ENCODE measurements around the gene MEF2D. TPM values are rescaled to one million over a fixed set of nuclear protein-coding genes. Genes with fewer than 3 reads are reported as not detected.

Gene MEF2D
- total RNA-seq, 1 experiment from 2014 or later = 17.3 TPM

- no peaks in the 10 kb centered on the region for H3K9me3 ChIP-seq (ENCODE audit: low read length)
- POLR2A ChIA-PET (ENCODE audit: unreplicated experiment) = interaction anchor here (0.5 kb wide), 1 partner anchor 303 kb away, joined by 5 read pairs; no protein-coding TSS in a partner anchor
- H3F3A ChIP-seq (ENCODE audit: low read length, unreplicated experiment) = no peaks in the 10 kb centered on the region
- H3K9me2 ChIP-seq (replicated peaks; ENCODE audit: low read length) = no peaks in the 10 kb centered on the region
- intact Hi-C loops (cut with micrococcal nuclease) = no loop called here
- no peak for DNase-seq
- no peak overlapping the region for H3K4me2 ChIP-seq (ENCODE audit: low read length)
- H3K79me2 ChIP-seq (ENCODE audit: low read length) = no peaks in the 10 kb centered on the region
- H3K4me3 ChIP-seq (ENCODE audit: low read length) = no peak overlapping the region
- no peak overlapping the region for H3K27ac ChIP-seq (ENCODE audit: low read length)
- H3K36me3 ChIP-seq (ENCODE audit: low read depth, low read length) = no peaks in the 10 kb centered on the region
- H2AFZ ChIP-seq (ENCODE audit: low read length) = no peak overlapping the region
- TF ChIP-seq CTCF (conservative IDR thresholded peaks at IDR 0.05; ENCODE audit: low read depth, low read length) (no peak), EZH2phosphoT487 (IDR thresholded peaks at IDR 0.05; ENCODE audit: borderline replicate concordance, low read length) (no peak), EZH2 (IDR thresholded peaks at IDR 0.05; ENCODE audit: low read length, unreplicated experiment) (no peak)
- no peak for ATAC-seq
- CTCF ChIA-PET = interaction anchor here (0.6 to 1.2 kb wide), 2 partner anchors 31 to 33 kb away, joined by 3 read pairs; no protein-coding TSS in a partner anchor
- no peaks in the 10 kb centered on the region for H4K20me1 ChIP-seq (ENCODE audit: low read length)
- H3K27me3 ChIP-seq (ENCODE audit: low read length) = peaks cover 26% of the 10 kb centered on the region
- BruUV-seq (replicated peaks) = no TSS peak
- H3K4me1 ChIP-seq (ENCODE audit: insufficient read depth, low read length) = peaks cover 10% of the 10 kb centered on the region; the same call in 1 of the 2 replicates
- no peak overlapping the region for H3K9ac ChIP-seq (ENCODE audit: low read length)
Measured at GRCh38 chr1:156418416-156419070, 82.0 kb downstream of the MEF2D start.

- Histone ChIP-seq H3K9me2 (replicated peaks; ENCODE audit: low read length) (no peaks in the 10 kb centered on the region), H3K9ac (ENCODE audit: low read length) (no peak overlapping the region), H3K4me1 (ENCODE audit: insufficient read depth, low read length) (peaks cover 9% of the 10 kb centered on the region; the same call in 1 of the 2 replicates), H4K20me1 (ENCODE audit: low read length) (no peaks in the 10 kb centered on the region), H3K27me3 (ENCODE audit: low read length) (peaks cover 26% of the 10 kb centered on the region), H3K4me3 (ENCODE audit: low read length) (no peak overlapping the region), H3F3A (ENCODE audit: low read length, unreplicated experiment) (no peaks in the 10 kb centered on the region), H2AFZ (ENCODE audit: low read length) (no peak overlapping the region), H3K27ac (ENCODE audit: low read length) (no peak overlapping the region), H3K9me3 (ENCODE audit: low read length) (no peaks in the 10 kb centered on the region), H3K79me2 (ENCODE audit: low read length) (no peaks in the 10 kb centered on the region), H3K4me2 (ENCODE audit: low read length) (no peak overlapping the region), H3K36me3 (ENCODE audit: low read depth, low read length) (no peaks in the 10 kb centered on the region)
- ChIA-PET CTCF (no interaction called here), POLR2A (ENCODE audit: unreplicated experiment) (no interaction called here)
- no TSS peak for BruUV-seq (replicated peaks)
- TF ChIP-seq CTCF (conservative IDR thresholded peaks at IDR 0.05; ENCODE audit: low read depth, low read length) = no peak
- TF ChIP-seq EZH2phosphoT487 (IDR thresholded peaks at IDR 0.05; ENCODE audit: borderline replicate concordance, low read length) = no peak
- no peak for TF ChIP-seq EZH2 (IDR thresholded peaks at IDR 0.05; ENCODE audit: low read length, unreplicated experiment)
- DNase-seq (no peak), ATAC-seq (no peak)
- intact Hi-C loops (cut with micrococcal nuclease) = no loop called here
Measured at GRCh38 chr1:156417401-156418020, 83.1 kb downstream of the MEF2D start.

- H3K27me3 ChIP-seq (ENCODE audit: low read length) = peaks cover 28% of the 10 kb centered on the region
- no peak overlapping the region for H3K27ac ChIP-seq (ENCODE audit: low read length)
- BruUV-seq (replicated peaks) = no TSS peak
- no peak overlapping the region for H3K4me2 ChIP-seq (ENCODE audit: low read length)
- ATAC-seq (no peak), DNase-seq (no peak)
- no peak for TF ChIP-seq EZH2phosphoT487 (IDR thresholded peaks at IDR 0.05; ENCODE audit: borderline replicate concordance, low read length)
- H3K9me3 ChIP-seq (ENCODE audit: low read length) = no peaks in the 10 kb centered on the region
- ChIA-PET POLR2A (ENCODE audit: unreplicated experiment) (no interaction called here), CTCF (no interaction called here)
- H3K9me2 ChIP-seq (replicated peaks; ENCODE audit: low read length) = no peaks in the 10 kb centered on the region
- intact Hi-C loops (cut with micrococcal nuclease) = no loop called here
- H3K4me1 ChIP-seq (ENCODE audit: insufficient read depth, low read length) = peaks cover 4% of the 10 kb centered on the region; the same call in 1 of the 2 replicates
- no peaks in the 10 kb centered on the region for H4K20me1 ChIP-seq (ENCODE audit: low read length)
- H3K9ac ChIP-seq (ENCODE audit: low read length) = no peak overlapping the region
- no peak overlapping the region for H3K4me3 ChIP-seq (ENCODE audit: low read length)
- H3K36me3 ChIP-seq (ENCODE audit: low read depth, low read length) = no peaks in the 10 kb centered on the region
- H2AFZ ChIP-seq (ENCODE audit: low read length) = no peak overlapping the region
- no peaks in the 10 kb centered on the region for H3F3A ChIP-seq (ENCODE audit: low read length, unreplicated experiment)
- no peaks in the 10 kb centered on the region for H3K79me2 ChIP-seq (ENCODE audit: low read length)
Measured at GRCh38 chr1:156416993-156417392, 83.6 kb downstream of the MEF2D start.
